GM23338 (cell line): Measurements from ENCODE around the gene KLK7. TPM values are rescaled to one million over a fixed set of nuclear protein-coding genes. Genes with fewer than 3 reads are reported as not detected.

ENCODE experiments used
- ATAC-seq: fragments of 200-7000 bp; cut with Tn5 transposase; 3 replicates; pipeline ENCODE4 v1.9.1; 2020
- DNase-seq: peaks from one replicate; pipeline ENCODE4 v3.0.0-alpha.2; 2015; ENCODE audit warnings: low spot score
- H2AFZ ChIP-seq: fragments of 200-600 bp; sonication (generic); 2 replicates; pipeline ENCODE4 v1.8.0; 2016; ENCODE audit warnings: antibody characterized with exemption, mild to moderate bottlenecking, moderate library complexity
- H3F3A ChIP-seq: fragments of 200-600 bp; sonication (generic); replicated peaks from 2 replicates; pipeline ENCODE4 v1.8.0; 2017; ENCODE audit warnings: antibody characterized with exemption, mixed run types, low read depth
- H3K27ac ChIP-seq: fragments of 200-600 bp; sonication (generic); 2 replicates; pipeline ENCODE4 v1.6.1; 2016; ENCODE audit warnings: low read depth
- H3K27me3 ChIP-seq: fragments of 200-600 bp; sonication (generic); 2 replicates; pipeline ENCODE4 v1.8.0; 2016; ENCODE audit warnings: mild to moderate bottlenecking, mixed run types, moderate library complexity; ENCODE audit not compliant: insufficient read depth
- H3K36me3 ChIP-seq: fragments of 200-600 bp; sonication (generic); 2 replicates; pipeline ENCODE4 v1.8.0; 2016; ENCODE audit warnings: mild to moderate bottlenecking; ENCODE audit not compliant: insufficient read depth
- H3K4me1 ChIP-seq: fragments of 200-600 bp; sonication (generic); 2 replicates; pipeline ENCODE4 v1.8.0; 2016; ENCODE audit warnings: mild to moderate bottlenecking, moderate library complexity; ENCODE audit not compliant: insufficient read depth
- H3K4me2 ChIP-seq: fragments of 200-600 bp; sonication (generic); 2 replicates; pipeline ENCODE4 v1.7.1; 2017; ENCODE audit warnings: mixed run types
- H3K4me3 ChIP-seq: fragments of 200-600 bp; sonication (generic); 2 replicates; pipeline ENCODE4 v1.6.1; 2016; ENCODE audit warnings: mixed run types
- H3K79me2 ChIP-seq: fragments of 200-600 bp; sonication (generic); replicated peaks from 2 replicates; pipeline ENCODE4 v1.8.0; 2017; ENCODE audit warnings: mild to moderate bottlenecking; ENCODE audit not compliant: insufficient read depth
- H3K9me2 ChIP-seq: fragments of 200-600 bp; sonication (generic); 2 replicates; pipeline ENCODE4 v1.8.0; 2017; ENCODE audit not compliant: insufficient read depth
- H4K20me1 ChIP-seq: fragments of 200-600 bp; sonication (generic); replicated peaks from 2 replicates; pipeline ENCODE4 v1.8.0; 2017; ENCODE audit warnings: mild to moderate bottlenecking; ENCODE audit not compliant: insufficient read depth
- H3K27ac Mint-ChIP-seq: 2 replicates; pipeline ENCODE4 v1.8.0; 2020; ENCODE audit warnings: inconsistent platforms, mild to moderate bottlenecking, moderate library complexity, mixed read lengths
- H3K27me3 Mint-ChIP-seq: 3 replicates; pipeline ENCODE4 v1.8.0; 2022; ENCODE audit warnings: low read depth, mild to moderate bottlenecking, moderate library complexity, mixed read lengths, inconsistent platforms; ENCODE audit not compliant: insufficient read depth, poor library complexity
- H3K36me3 Mint-ChIP-seq: 3 replicates; pipeline ENCODE4 v1.8.0; 2021; ENCODE audit warnings: low read depth, mild to moderate bottlenecking, inconsistent platforms, moderate library complexity, mixed read lengths
- H3K4me1 Mint-ChIP-seq: 3 replicates; pipeline ENCODE4 v1.8.0; 2020; ENCODE audit warnings: mild to moderate bottlenecking, inconsistent platforms, mixed read lengths
- H3K4me3 Mint-ChIP-seq: 3 replicates; pipeline ENCODE4 v1.8.0; 2021; ENCODE audit warnings: moderate library complexity, mild to moderate bottlenecking, inconsistent platforms, mixed read lengths
- H3K9me3 Mint-ChIP-seq: 3 replicates; pipeline ENCODE4 v1.8.0; 2020; ENCODE audit warnings: moderate library complexity, mild to moderate bottlenecking, inconsistent platforms, mixed read lengths
- CREB1 ChIP-seq: fragments of 250-450 bp; sonication (Bioruptor Pico); IDR thresholded peaks from 2 replicates; pipeline ENCODE4 v1.5.0; 2020; ENCODE audit warnings: low read depth, mild to moderate bottlenecking, moderate library complexity
- JUNB ChIP-seq: IDR thresholded peaks from one replicate; pipeline ENCODE4 v1.6.1; 2016; ENCODE audit warnings: antibody characterized with exemption; ENCODE audit not compliant: unreplicated experiment
- POLR2AphosphoS5 ChIP-seq: IDR thresholded peaks from 2 replicates; pipeline ENCODE4 v1.6.1; 2016; ENCODE audit warnings: antibody characterized with exemption, low read depth
- ZNF331 ChIP-seq: fragments of 250-450 bp; sonication (Bioruptor Pico); IDR thresholded peaks from 2 replicates; pipeline ENCODE4 v1.5.0; 2020; ENCODE audit warnings: low read depth, mild to moderate bottlenecking, moderate library complexity
- polyA plus RNA-seq: library from polyadenylated mRNA; unstranded; fragments of >200 nt; fragmentation: Nextera tagmentation; extraction: Ambion mirVana; gene quantifications from 2 replicates; pipeline ENCODE4 v1.2.1, GENCODE V29; 2016
- total RNA-seq: library from RNA; depleted of rRNA; stranded (reverse); fragments of >200 nt; shearing (Covaris generic); gene quantifications from 2 replicates; pipeline ENCODE4 v1.2.3, GENCODE V29; 2014
- TF ChIP-seq, protein P1 (sequence below): fragments of 250-450 bp; sonication (Bioruptor Pico); IDR thresholded peaks from 2 replicates; pipeline ENCODE4 v1.5.0; 2020; ENCODE audit warnings: mild to moderate bottlenecking, moderate library complexity
- TF ChIP-seq, protein P2 (sequence below): IDR thresholded peaks from one replicate; pipeline ENCODE4 v1.6.1; 2018; ENCODE audit warnings: antibody characterized with exemption; ENCODE audit not compliant: unreplicated experiment

KLK7 gene
- total and polyA plus RNA-seq, 2 experiments from 2014 or later: 1.1 to 1.4 TPM

DNA sequence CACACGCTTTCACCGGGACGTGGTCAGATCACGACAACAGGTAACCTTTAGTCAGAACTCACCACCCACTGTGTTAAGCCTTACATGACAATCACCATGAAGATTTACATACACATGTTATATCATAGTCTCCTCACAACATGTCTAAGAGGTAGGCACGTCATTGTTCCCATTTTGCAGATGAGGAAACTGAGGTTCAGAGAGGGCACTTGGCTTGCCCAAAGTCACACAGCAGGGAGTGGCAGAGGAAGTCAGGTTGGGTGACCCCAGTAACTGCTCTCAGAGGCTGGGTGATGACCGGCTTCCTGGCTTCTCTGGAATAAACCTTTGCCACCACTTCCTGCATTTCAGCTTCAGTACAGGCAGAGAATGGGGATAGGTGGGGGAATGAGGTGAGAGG is 30.5 kb upstream of the KLK7 start:
- no peak overlapping the region for H3K27ac Mint-ChIP-seq
- Histone ChIP-seq H3K79me2 (no peaks in the 10 kb centered on the region), H3K27me3 (peaks cover 24% of the 10 kb centered on the region), H3K4me3 (no peak overlapping the region), H2AFZ (no peak overlapping the region), H3F3A (no peaks in the 10 kb centered on the region), H3K4me1 (no peaks in the 10 kb centered on the region), H4K20me1 (no peaks in the 10 kb centered on the region), H3K4me2 (no peak overlapping the region), H3K9me2 (no peaks in the 10 kb centered on the region), H3K27ac (no peak overlapping the region), H3K36me3 (no peaks in the 10 kb centered on the region)
- ATAC-seq: no peak
- no peak for DNase-seq
- peaks cover 10% of the 10 kb centered on the region for H3K9me3 Mint-ChIP-seq
- TF ChIP-seq, protein P1, sequence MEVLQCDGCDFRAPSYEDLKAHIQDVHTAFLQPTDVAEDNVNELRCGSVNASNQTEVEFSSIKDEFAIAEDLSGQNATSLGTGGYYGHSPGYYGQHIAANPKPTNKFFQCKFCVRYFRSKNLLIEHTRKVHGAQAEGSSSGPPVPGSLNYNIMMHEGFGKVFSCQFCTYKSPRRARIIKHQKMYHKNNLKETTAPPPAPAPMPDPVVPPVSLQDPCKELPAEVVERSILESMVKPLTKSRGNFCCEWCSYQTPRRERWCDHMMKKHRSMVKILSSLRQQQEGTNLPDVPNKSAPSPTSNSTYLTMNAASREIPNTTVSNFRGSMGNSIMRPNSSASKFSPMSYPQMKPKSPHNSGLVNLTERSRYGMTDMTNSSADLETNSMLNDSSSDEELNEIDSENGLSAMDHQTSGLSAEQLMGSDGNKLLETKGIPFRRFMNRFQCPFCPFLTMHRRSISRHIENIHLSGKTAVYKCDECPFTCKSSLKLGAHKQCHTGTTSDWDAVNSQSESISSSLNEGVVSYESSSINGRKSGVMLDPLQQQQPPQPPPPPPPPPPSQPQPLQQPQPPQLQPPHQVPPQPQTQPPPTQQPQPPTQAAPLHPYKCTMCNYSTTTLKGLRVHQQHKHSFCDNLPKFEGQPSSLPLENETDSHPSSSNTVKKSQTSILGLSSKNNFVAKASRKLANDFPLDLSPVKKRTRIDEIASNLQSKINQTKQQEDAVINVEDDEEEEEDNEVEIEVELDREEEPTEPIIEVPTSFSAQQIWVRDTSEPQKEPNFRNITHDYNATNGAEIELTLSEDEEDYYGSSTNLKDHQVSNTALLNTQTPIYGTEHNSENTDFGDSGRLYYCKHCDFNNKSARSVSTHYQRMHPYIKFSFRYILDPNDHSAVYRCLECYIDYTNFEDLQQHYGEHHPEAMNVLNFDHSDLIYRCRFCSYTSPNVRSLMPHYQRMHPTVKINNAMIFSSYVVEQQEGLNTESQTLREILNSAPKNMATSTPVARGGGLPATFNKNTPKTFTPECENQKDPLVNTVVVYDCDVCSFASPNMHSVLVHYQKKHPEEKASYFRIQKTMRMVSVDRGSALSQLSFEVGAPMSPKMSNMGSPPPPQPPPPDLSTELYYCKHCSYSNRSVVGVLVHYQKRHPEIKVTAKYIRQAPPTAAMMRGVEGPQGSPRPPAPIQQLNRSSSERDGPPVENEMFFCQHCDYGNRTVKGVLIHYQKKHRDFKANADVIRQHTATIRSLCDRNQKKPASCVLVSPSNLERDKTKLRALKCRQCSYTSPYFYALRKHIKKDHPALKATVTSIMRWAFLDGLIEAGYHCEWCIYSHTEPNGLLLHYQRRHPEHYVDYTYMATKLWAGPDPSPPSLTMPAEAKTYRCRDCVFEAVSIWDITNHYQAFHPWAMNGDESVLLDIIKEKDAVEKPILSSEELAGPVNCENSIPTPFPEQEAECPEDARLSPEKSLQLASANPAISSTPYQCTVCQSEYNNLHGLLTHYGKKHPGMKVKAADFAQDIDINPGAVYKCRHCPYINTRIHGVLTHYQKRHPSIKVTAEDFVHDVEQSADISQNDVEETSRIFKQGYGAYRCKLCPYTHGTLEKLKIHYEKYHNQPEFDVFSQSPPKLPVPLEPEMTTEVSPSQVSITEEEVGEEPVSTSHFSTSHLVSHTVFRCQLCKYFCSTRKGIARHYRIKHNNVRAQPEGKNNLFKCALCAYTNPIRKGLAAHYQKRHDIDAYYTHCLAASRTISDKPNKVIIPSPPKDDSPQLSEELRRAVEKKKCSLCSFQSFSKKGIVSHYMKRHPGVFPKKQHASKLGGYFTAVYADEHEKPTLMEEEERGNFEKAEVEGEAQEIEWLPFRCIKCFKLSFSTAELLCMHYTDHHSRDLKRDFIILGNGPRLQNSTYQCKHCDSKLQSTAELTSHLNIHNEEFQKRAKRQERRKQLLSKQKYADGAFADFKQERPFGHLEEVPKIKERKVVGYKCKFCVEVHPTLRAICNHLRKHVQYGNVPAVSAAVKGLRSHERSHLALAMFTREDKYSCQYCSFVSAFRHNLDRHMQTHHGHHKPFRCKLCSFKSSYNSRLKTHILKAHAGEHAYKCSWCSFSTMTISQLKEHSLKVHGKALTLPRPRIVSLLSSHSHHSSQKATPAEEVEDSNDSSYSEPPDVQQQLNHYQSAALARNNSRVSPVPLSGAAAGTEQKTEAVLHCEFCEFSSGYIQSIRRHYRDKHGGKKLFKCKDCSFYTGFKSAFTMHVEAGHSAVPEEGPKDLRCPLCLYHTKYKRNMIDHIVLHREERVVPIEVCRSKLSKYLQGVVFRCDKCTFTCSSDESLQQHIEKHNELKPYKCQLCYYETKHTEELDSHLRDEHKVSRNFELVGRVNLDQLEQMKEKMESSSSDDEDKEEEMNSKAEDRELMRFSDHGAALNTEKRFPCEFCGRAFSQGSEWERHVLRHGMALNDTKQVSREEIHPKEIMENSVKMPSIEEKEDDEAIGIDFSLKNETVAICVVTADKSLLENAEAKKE (CRISPR knock-in tag): no peak
- no peak for TF ChIP-seq ZNF331 (CRISPR knock-in tag)
- no peak for TF ChIP-seq JUNB
- TF ChIP-seq CREB1 (CRISPR knock-in tag): no peak
- no peak for TF ChIP-seq POLR2AphosphoS5
- TF ChIP-seq, protein P2, sequence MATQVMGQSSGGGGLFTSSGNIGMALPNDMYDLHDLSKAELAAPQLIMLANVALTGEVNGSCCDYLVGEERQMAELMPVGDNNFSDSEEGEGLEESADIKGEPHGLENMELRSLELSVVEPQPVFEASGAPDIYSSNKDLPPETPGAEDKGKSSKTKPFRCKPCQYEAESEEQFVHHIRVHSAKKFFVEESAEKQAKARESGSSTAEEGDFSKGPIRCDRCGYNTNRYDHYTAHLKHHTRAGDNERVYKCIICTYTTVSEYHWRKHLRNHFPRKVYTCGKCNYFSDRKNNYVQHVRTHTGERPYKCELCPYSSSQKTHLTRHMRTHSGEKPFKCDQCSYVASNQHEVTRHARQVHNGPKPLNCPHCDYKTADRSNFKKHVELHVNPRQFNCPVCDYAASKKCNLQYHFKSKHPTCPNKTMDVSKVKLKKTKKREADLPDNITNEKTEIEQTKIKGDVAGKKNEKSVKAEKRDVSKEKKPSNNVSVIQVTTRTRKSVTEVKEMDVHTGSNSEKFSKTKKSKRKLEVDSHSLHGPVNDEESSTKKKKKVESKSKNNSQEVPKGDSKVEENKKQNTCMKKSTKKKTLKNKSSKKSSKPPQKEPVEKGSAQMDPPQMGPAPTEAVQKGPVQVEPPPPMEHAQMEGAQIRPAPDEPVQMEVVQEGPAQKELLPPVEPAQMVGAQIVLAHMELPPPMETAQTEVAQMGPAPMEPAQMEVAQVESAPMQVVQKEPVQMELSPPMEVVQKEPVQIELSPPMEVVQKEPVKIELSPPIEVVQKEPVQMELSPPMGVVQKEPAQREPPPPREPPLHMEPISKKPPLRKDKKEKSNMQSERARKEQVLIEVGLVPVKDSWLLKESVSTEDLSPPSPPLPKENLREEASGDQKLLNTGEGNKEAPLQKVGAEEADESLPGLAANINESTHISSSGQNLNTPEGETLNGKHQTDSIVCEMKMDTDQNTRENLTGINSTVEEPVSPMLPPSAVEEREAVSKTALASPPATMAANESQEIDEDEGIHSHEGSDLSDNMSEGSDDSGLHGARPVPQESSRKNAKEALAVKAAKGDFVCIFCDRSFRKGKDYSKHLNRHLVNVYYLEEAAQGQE: no peak
- peaks cover 3% of the 10 kb centered on the region; the same call in 2 of the 3 replicates for H3K4me1 Mint-ChIP-seq
- H3K27me3 Mint-ChIP-seq: peaks cover 30% of the 10 kb centered on the region
- H3K36me3 Mint-ChIP-seq: peaks cover 3% of the 10 kb centered on the region; the same call in 1 of the 3 replicates
- H3K4me3 Mint-ChIP-seq: no peak overlapping the region
